ENCODE measurements around the gene COL21A1. TPM values are rescaled to one million over a fixed set of nuclear protein-coding genes. Genes with fewer than 3 reads are reported as not detected.

COL21A1 gene
- total RNA-seq, 1 experiment from 2014 or later: 1.8 TPM

- H3K9ac ChIP-seq (ENCODE audit: extremely low read depth, insufficient read length, low read length): no peak overlapping the region
- H3K14ac ChIP-seq (ENCODE audit: insufficient read depth, low read length): no peak overlapping the region
- no peak overlapping the region for H3K27ac ChIP-seq (ENCODE audit: insufficient read length, low read depth, low read length)
- H3K27ac Mint-ChIP-seq: no peak overlapping the region
- no peaks in the 10 kb centered on the region for H4K20me1 ChIP-seq (ENCODE audit: control insufficient read depth, insufficient read depth, insufficient read length)
- no peaks in the 10 kb centered on the region for H3K9me3 ChIP-seq (ENCODE audit: control insufficient read depth, low read depth, low read length)
- no peaks in the 10 kb centered on the region for H3K79me2 ChIP-seq (ENCODE audit: insufficient read depth, low read length)
- no peak overlapping the region for H3K23ac ChIP-seq (ENCODE audit: insufficient read length, low read depth, low read length)
- H3K56ac ChIP-seq (ENCODE audit: insufficient read length, low read depth, low read length): no peak overlapping the region
- H3K36me3 Mint-ChIP-seq (ENCODE audit: insufficient read depth in 1 of 3, low read depth in 3 of 3): no peaks in the 10 kb centered on the region
- H3K4me3 Mint-ChIP-seq: no peak overlapping the region
- H2BK12ac ChIP-seq (ENCODE audit: insufficient read length, low read depth, low read length): no peak overlapping the region
- no peak overlapping the region for H2AK5ac ChIP-seq (ENCODE audit: insufficient read length, low read length)
- no peak overlapping the region for H3K18ac ChIP-seq (ENCODE audit: insufficient read length, low read depth, low read length)
- H2BK20ac ChIP-seq (ENCODE audit: low read depth, low read length, poor library complexity, severe bottlenecking): no peak overlapping the region
- H3K27me3 Mint-ChIP-seq (ENCODE audit: low read depth): no peaks in the 10 kb centered on the region
- H3K4ac ChIP-seq (ENCODE audit: low read depth, low read length): no peak overlapping the region
- no peak overlapping the region for H2BK5ac ChIP-seq (ENCODE audit: insufficient read length, low read length)
- DNase-seq: no peak
- whole genome bisulfite sequencing (ENCODE audit: extremely low coverage, insufficient read length, low lambda C conversion rate): 100% methylated on average over 1 of the region's 1 CpG
- H3K4me1 ChIP-seq (ENCODE audit: insufficient read depth, low read length): no peaks in the 10 kb centered on the region
- TF ChIP-seq CTCF (conservative IDR thresholded peaks at IDR 0.05): no peak
- no peak overlapping the region for H3K4me2 ChIP-seq (ENCODE audit: insufficient read depth, insufficient read length, low read length)
- H2BK15ac ChIP-seq (ENCODE audit: low read depth, low read length): no peak overlapping the region
- H4K8ac ChIP-seq (replicated peaks; ENCODE audit: insufficient read length, low read depth, low read length): no peak overlapping the region
- H3K9me3 Mint-ChIP-seq: peaks cover 0 to 4% of the 10 kb centered on the region in 2 experiments; a peak in 2 of 5 replicates
- no peak overlapping the region for H3T11ph ChIP-seq (ENCODE audit: low read length)
- no peaks in the 10 kb centered on the region for H3K23me2 ChIP-seq (ENCODE audit: insufficient read length, low read depth, low read length, poor library complexity, severe bottlenecking)
- no peaks in the 10 kb centered on the region for H3K27me3 ChIP-seq (ENCODE audit: insufficient read depth, low read length)
- H3K79me1 ChIP-seq (ENCODE audit: insufficient read depth, low read depth, low read length, poor library complexity, severe bottlenecking): no peaks in the 10 kb centered on the region
- H3K4me1 Mint-ChIP-seq: peaks cover 13 to 17% of the 10 kb centered on the region in 2 experiments
- no peak overlapping the region for H4K5ac ChIP-seq (ENCODE audit: insufficient read length, low read depth, low read length)
- H4K91ac ChIP-seq (ENCODE audit: insufficient read length, low read depth, low read length): no peak overlapping the region
- no peak overlapping the region for H2BK120ac ChIP-seq (ENCODE audit: low read depth, low read length, poor library complexity, severe bottlenecking)
- H2AFZ ChIP-seq (ENCODE audit: low read length): no peak overlapping the region
Observed at GRCh38 chr6:56279331-56280080, 32.1 kb upstream of the COL21A1 start.
